H9 (cell line): ENCODE data around the gene JAML. TPM values are rescaled to one million over a fixed set of nuclear protein-coding genes. Genes with fewer than 3 reads are reported as not detected.

Experiments used
- DNase-seq: peaks from one replicate; pipeline ENCODE4 v3.0.0-alpha.2; 2017
- H2AFZ ChIP-seq: one replicate; pipeline ENCODE4 v1.6.1; 2013; ENCODE audit warnings: mild to moderate bottlenecking, low read length, control low read depth, moderate library complexity
- H2AK5ac ChIP-seq: 2 replicates; pipeline ENCODE4 v1.6.1; 2013; ENCODE audit warnings: low read length, control low read depth, mixed read lengths; ENCODE audit not compliant: insufficient read length
- H2BK120ac ChIP-seq: one replicate; pipeline ENCODE4 v1.6.1; 2013; ENCODE audit warnings: low read depth, mild to moderate bottlenecking, low read length, control low read depth, inconsistent platforms; ENCODE audit not compliant: poor library complexity, severe bottlenecking
- H2BK12ac ChIP-seq: 2 replicates; pipeline ENCODE4 v1.6.1; 2013; ENCODE audit warnings: low read length, control low read depth, mixed read lengths, low read depth; ENCODE audit not compliant: insufficient read length
- H2BK15ac ChIP-seq: 2 replicates; pipeline ENCODE4 v1.6.1; 2013; ENCODE audit warnings: low read depth, low read length, control low read depth
- H2BK20ac ChIP-seq: one replicate; pipeline ENCODE4 v1.6.1; 2013; ENCODE audit warnings: low read depth, mild to moderate bottlenecking, low read length, control low read depth, inconsistent platforms; ENCODE audit not compliant: poor library complexity, severe bottlenecking
- H2BK5ac ChIP-seq: 2 replicates; pipeline ENCODE4 v1.6.1; 2013; ENCODE audit warnings: low read length, control low read depth, mixed read lengths; ENCODE audit not compliant: insufficient read length
- H3K14ac ChIP-seq: 2 replicates; pipeline ENCODE4 v1.6.1; 2013; ENCODE audit warnings: low read length, control low read depth; ENCODE audit not compliant: insufficient read depth
- H3K18ac ChIP-seq: 2 replicates; pipeline ENCODE4 v1.6.1; 2013; ENCODE audit warnings: low read depth, mild to moderate bottlenecking, mixed read lengths, low read length, control low read depth; ENCODE audit not compliant: insufficient read length
- H3K23ac ChIP-seq: 2 replicates; pipeline ENCODE4 v1.6.1; 2013; ENCODE audit warnings: low read length, control low read depth, mixed read lengths, low read depth; ENCODE audit not compliant: insufficient read length
- H3K23me2 ChIP-seq: 2 replicates; pipeline ENCODE4 v1.6.1; 2013; ENCODE audit warnings: low read depth, mild to moderate bottlenecking, mixed read lengths, low read length, control low read depth; ENCODE audit not compliant: insufficient read length, poor library complexity, severe bottlenecking
- H3K27ac ChIP-seq: 2 replicates; pipeline ENCODE4 v1.5.1; 2013; ENCODE audit warnings: low read length, control low read depth, mixed read lengths, low read depth; ENCODE audit not compliant: insufficient read length
- H3K27me3 ChIP-seq: 2 replicates; pipeline ENCODE4 v1.6.1; 2013; ENCODE audit warnings: low read length, control low read depth, inconsistent platforms; ENCODE audit not compliant: insufficient read depth
- H3K4ac ChIP-seq: 2 replicates; pipeline ENCODE4 v1.6.1; 2013; ENCODE audit warnings: low read depth, mild to moderate bottlenecking, control low read depth, inconsistent platforms, low read length, moderate library complexity
- H3K4me1 ChIP-seq: 2 replicates; pipeline ENCODE4 v1.6.1; 2013; ENCODE audit warnings: low read length, control low read depth, inconsistent platforms; ENCODE audit not compliant: insufficient read depth
- H3K4me2 ChIP-seq: 2 replicates; pipeline ENCODE4 v1.6.1; 2013; ENCODE audit warnings: low read length, control low read depth, mixed read lengths; ENCODE audit not compliant: insufficient read length, insufficient read depth
- H3K56ac ChIP-seq: 2 replicates; pipeline ENCODE4 v1.6.1; 2013; ENCODE audit warnings: low read depth, mild to moderate bottlenecking, mixed read lengths, low read length, control low read depth; ENCODE audit not compliant: insufficient read length
- H3K79me1 ChIP-seq: 2 replicates; pipeline ENCODE4 v1.6.1; 2013; ENCODE audit warnings: low read depth, mild to moderate bottlenecking, moderate library complexity, low read length, control low read depth, inconsistent platforms; ENCODE audit not compliant: insufficient read depth, poor library complexity, severe bottlenecking
- H3K79me2 ChIP-seq: 2 replicates; pipeline ENCODE4 v1.6.1; 2013; ENCODE audit warnings: low read length, control low read depth, inconsistent platforms; ENCODE audit not compliant: insufficient read depth
- H3K9ac ChIP-seq: 2 replicates; pipeline ENCODE4 v1.6.1; 2013; ENCODE audit warnings: low read length, control low read depth, mixed read lengths; ENCODE audit not compliant: insufficient read length; ENCODE audit errors: extremely low read depth
- H3K9me3 ChIP-seq: one replicate; pipeline ENCODE4 v1.6.1; 2013; ENCODE audit warnings: low read depth, low read length, inconsistent platforms; ENCODE audit not compliant: control insufficient read depth
- H3T11ph ChIP-seq: one replicate; pipeline ENCODE4 v1.6.1; 2013; ENCODE audit warnings: mild to moderate bottlenecking, low read length, control low read depth, inconsistent platforms
- H4K20me1 ChIP-seq: one replicate; pipeline ENCODE4 v1.6.1; 2013; ENCODE audit not compliant: control insufficient read depth, insufficient read length, insufficient read depth
- H4K5ac ChIP-seq: 2 replicates; pipeline ENCODE4 v1.6.1; 2013; ENCODE audit warnings: low read depth, mild to moderate bottlenecking, mixed read lengths, low read length, control low read depth; ENCODE audit not compliant: insufficient read length
- H4K8ac ChIP-seq: replicated peaks from 2 replicates; pipeline ENCODE4 v1.6.1; 2013; ENCODE audit warnings: low read length, control low read depth, mixed read lengths, low read depth; ENCODE audit not compliant: insufficient read length
- H4K91ac ChIP-seq: 2 replicates; pipeline ENCODE4 v1.6.1; 2013; ENCODE audit warnings: low read depth, mild to moderate bottlenecking, moderate library complexity, mixed read lengths, low read length, control low read depth; ENCODE audit not compliant: insufficient read length
- H3K27ac Mint-ChIP-seq, 3 experiments: 2 replicates in 2 of 3; 3 replicates in 1 of 3; pipeline ENCODE4 v1.8.0; 2020 to 2021; ENCODE audit warnings: mixed read lengths in 3 of 3, mild to moderate bottlenecking in 1 of 3, moderate library complexity in 1 of 3
- H3K27me3 Mint-ChIP-seq: 2 replicates; pipeline ENCODE4 v1.8.0; 2021; ENCODE audit warnings: low read depth, mild to moderate bottlenecking, moderate library complexity, mixed read lengths
- H3K36me3 Mint-ChIP-seq, 3 experiments: 2 replicates in 2 of 3; 3 replicates in 1 of 3; pipeline ENCODE4 v1.8.0; 2020 to 2021; ENCODE audit warnings: low read depth in 3 of 3, mixed read lengths in 3 of 3; ENCODE audit not compliant: insufficient read depth in 1 of 3
- H3K4me1 Mint-ChIP-seq, 2 experiments: 2 replicates each; pipeline ENCODE4 v1.8.0; 2020; ENCODE audit warnings: mixed read lengths in 2 of 2
- H3K4me3 Mint-ChIP-seq, 2 experiments: 2 replicates in 1 of 2; 3 replicates in 1 of 2; pipeline ENCODE4 v1.8.0; 2020 to 2021; ENCODE audit warnings: mild to moderate bottlenecking in 2 of 2, mixed read lengths in 2 of 2, moderate library complexity in 1 of 2
- H3K9me3 Mint-ChIP-seq, 2 experiments: 2 replicates in 1 of 2; 3 replicates in 1 of 2; pipeline ENCODE4 v1.8.0; 2020; ENCODE audit warnings: mild to moderate bottlenecking in 2 of 2, mixed read lengths in 2 of 2, moderate library complexity in 1 of 2
- WGBS: extraction: QIAGEN DNeasy Blood & Tissue Kit; methylation state at CpG from one replicate; pipeline ENCODE4 v1.1.7; 2013; ENCODE audit warnings: missing lambda C conversion rate, low lambda C conversion rate, mixed read lengths; ENCODE audit not compliant: insufficient read length; ENCODE audit errors: extremely low coverage; 5-methylcytosine and 5-hydroxymethylcytosine counted together
- total RNA-seq: library from RNA; stranded (reverse); gene quantifications from 2 replicates; pipeline ENCODE4 v1.2.1, GENCODE V29; 2021
- TF ChIP-seq, protein P1 (sequence below): fragments of 200-600 bp; sonication (generic); conservative IDR thresholded peaks from 3 replicates; pipeline ENCODE4 v1.8.0; 2021; ENCODE audit warnings: antibody characterized with exemption, mild to moderate bottlenecking

Gene JAML
- total RNA-seq, 1 experiment from 2014 or later = 0.48 TPM

- H3K9me3 Mint-ChIP-seq = no peaks in the 10 kb centered on the region
- Histone ChIP-seq H2AFZ (no peak overlapping the region), H3K23ac (no peak overlapping the region), H3K79me1 (no peaks in the 10 kb centered on the region), H3K27ac (no peak overlapping the region), H3K27me3 (no peaks in the 10 kb centered on the region), H2BK5ac (no peak overlapping the region), H3T11ph (no peak overlapping the region), H3K18ac (no peak overlapping the region), H3K4ac (no peak overlapping the region), H3K4me1 (no peaks in the 10 kb centered on the region), H2AK5ac (no peak overlapping the region), H3K23me2 (no peaks in the 10 kb centered on the region), H3K56ac (no peak overlapping the region), H3K79me2 (no peaks in the 10 kb centered on the region), H3K4me2 (no peak overlapping the region), H3K9me3 (no peaks in the 10 kb centered on the region), H3K9ac (no peak overlapping the region), H2BK12ac (no peak overlapping the region), H4K5ac (no peak overlapping the region), H2BK20ac (no peak overlapping the region), H4K8ac (no peak overlapping the region), H3K14ac (0 out of 2 replicates have a peak overlapping the region, but pooled peaks have one; percentile 61), H4K91ac (no peak overlapping the region), H4K20me1 (no peaks in the 10 kb centered on the region), H2BK120ac (no peak overlapping the region), H2BK15ac (no peak overlapping the region)
- no peak overlapping the region for H3K27ac Mint-ChIP-seq
- no peaks in the 10 kb centered on the region for H3K4me1 Mint-ChIP-seq
- TF ChIP-seq, protein P1, sequence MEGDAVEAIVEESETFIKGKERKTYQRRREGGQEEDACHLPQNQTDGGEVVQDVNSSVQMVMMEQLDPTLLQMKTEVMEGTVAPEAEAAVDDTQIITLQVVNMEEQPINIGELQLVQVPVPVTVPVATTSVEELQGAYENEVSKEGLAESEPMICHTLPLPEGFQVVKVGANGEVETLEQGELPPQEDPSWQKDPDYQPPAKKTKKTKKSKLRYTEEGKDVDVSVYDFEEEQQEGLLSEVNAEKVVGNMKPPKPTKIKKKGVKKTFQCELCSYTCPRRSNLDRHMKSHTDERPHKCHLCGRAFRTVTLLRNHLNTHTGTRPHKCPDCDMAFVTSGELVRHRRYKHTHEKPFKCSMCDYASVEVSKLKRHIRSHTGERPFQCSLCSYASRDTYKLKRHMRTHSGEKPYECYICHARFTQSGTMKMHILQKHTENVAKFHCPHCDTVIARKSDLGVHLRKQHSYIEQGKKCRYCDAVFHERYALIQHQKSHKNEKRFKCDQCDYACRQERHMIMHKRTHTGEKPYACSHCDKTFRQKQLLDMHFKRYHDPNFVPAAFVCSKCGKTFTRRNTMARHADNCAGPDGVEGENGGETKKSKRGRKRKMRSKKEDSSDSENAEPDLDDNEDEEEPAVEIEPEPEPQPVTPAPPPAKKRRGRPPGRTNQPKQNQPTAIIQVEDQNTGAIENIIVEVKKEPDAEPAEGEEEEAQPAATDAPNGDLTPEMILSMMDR = no peak
- H3K27me3 Mint-ChIP-seq = peaks cover 27% of the 10 kb centered on the region
- WGBS = no CpG with 5 or more reads among the region's 5 CpGs
- no peak overlapping the region for H3K4me3 Mint-ChIP-seq
- no peak for DNase-seq
- H3K36me3 Mint-ChIP-seq = no peaks in the 10 kb centered on the region
Measured at GRCh38 chr11:118221419-118221818, 3.4 kb downstream of the JAML start.
